Measurements from ENCODE around the gene GDI1.
A peak's percentile ranks its signal among the peaks of the same experiment; 100 is the strongest.
"Not testable (repeated sequence)": the region's sequence is repeated elsewhere in the genome, so short reads cannot be mapped to it uniquely, and the experiment has no call there.

Gene GDI1

DNA sequence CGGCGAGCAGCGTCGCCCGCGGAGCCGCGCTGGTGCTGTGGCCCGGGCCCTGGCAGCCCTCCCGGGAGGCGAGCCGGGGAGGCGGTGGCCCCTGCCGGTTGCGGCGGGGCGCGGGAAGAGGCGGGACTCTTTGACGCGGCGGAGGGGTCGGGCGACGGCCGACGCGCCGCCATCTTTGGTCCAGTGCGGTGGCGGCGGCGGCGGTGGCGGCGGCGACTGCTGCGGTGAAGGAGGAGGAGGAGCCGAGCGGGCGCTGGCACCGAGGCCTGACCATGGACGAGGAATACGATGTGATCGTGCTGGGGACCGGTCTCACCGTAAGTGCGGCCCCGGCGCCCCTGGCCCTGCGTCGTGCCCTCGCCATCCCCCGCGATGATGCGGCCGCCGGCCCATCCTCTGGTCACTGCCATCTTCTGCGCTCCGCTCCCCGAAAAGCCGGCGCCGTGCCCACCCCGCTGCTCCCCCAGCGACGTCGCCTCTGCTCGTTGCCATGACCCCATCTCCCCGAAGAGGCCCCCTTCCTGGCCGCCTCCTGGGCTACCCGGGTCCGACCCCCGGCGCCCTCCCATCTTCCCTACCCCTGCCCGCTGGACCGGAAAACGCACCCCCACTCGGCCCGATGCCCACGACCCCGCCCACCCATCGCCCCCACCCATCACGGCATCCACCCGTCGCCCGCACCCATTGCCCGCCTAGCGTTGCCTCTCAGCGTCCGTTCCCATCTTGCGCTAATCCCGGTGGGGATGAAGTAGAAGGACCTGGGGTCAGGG lies at the start of gene GDI1:
Gene GDI1, plus strand, starts transcription at position 172 of the 770 bp plus-strand sequence. Its CDS starts 101 bp downstream, at position 273.
- DNase-seq (ENCODE audit: low read depth in 4 of 4, low spot score in 1 of 4): peak in 2 of 4 experiments; percentile 41 to 45

GRCh38 chrX:154388094-154388493 lies 48.9 kb upstream of the GDI1 start:
- not testable (repeated sequence) for DNase-seq (ENCODE audit: low read depth in 4 of 4, low spot score in 1 of 4)

DNA sequence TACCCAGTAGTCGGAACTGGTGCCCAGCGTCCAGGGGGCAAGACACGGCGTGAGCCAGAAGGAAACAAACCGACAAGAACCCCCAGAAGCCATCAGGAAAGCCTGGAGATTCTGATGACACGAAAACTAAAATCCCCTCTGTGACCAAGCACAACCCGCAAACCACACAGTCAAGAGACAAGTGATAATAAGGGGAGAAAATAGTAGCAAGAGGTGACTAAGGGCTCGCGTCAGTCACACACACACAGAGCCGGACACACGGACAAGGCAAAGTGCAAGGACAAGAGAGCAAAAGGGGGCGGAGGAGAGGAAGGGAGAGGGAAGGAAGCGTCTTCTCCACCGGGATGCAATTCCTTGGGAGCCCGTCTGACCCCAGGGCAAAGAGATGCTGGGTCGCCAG lies 48.3 kb upstream of the GDI1 start:
- DNase-seq (ENCODE audit: low read depth in 4 of 4, low spot score in 1 of 4): not testable (repeated sequence)

DNA sequence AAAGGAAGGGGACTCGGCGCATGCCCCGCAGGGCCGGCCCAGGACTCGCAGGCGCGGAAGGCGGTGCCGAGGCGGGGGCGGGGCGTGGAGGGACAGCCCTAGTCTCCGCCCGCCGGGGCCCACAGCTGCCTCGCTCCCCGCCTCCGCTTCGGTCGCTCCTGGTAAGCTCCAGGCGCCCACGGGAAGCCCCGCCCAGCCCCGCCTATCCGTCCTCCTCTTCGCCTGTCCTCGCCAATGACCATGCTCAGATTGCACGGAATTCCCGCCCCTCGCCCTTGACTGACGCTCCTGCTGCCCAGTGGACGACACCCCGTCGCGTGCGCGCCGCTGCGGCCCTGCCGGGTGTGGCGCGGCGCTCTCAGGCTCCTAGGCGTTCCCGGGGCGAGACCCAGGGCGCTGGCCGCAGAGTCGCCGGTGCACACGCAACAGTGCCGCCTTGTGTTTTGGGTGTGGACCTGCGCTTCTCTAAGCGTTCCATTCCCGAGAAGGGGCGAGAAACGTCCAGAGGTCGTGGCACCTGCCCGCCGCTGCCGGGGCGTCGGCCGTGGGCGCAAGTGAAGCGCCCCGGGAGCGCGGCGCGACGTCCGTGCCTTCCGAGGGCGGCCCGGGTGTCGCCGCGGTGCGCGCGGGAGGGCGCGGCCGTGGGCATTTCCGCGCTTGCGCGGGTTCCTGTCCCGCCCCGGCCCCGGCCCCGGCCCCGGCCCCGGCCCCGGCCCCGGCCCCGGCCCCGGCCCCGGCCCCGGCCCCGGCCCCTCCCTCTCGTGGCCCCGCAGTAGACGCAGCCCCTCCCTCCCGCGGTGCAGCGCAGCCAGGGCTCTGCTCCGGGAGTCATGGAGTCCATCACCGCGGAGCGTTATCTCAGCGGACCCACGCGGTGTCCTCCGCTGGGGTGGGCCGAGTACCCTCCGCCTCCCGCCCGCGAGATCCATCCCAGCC lies 46.9 kb upstream of the GDI1 start:
- not testable (repeated sequence) for DNase-seq (ENCODE audit: low read depth in 4 of 4, low spot score in 1 of 4)

- DNase-seq (ENCODE audit: low read depth in 4 of 4, low spot score in 1 of 4): not testable (repeated sequence)
Observed at GRCh38 chrX:154396363-154396762, 40.6 kb upstream of the GDI1 start.

GRCh38 chrX:154396973-154397887 lies 39.7 kb upstream of the GDI1 start:
- peak in 2 of 4 experiments; percentile 47 to 66 for DNase-seq (ENCODE audit: low read depth in 4 of 4, low spot score in 1 of 4)

DNA sequence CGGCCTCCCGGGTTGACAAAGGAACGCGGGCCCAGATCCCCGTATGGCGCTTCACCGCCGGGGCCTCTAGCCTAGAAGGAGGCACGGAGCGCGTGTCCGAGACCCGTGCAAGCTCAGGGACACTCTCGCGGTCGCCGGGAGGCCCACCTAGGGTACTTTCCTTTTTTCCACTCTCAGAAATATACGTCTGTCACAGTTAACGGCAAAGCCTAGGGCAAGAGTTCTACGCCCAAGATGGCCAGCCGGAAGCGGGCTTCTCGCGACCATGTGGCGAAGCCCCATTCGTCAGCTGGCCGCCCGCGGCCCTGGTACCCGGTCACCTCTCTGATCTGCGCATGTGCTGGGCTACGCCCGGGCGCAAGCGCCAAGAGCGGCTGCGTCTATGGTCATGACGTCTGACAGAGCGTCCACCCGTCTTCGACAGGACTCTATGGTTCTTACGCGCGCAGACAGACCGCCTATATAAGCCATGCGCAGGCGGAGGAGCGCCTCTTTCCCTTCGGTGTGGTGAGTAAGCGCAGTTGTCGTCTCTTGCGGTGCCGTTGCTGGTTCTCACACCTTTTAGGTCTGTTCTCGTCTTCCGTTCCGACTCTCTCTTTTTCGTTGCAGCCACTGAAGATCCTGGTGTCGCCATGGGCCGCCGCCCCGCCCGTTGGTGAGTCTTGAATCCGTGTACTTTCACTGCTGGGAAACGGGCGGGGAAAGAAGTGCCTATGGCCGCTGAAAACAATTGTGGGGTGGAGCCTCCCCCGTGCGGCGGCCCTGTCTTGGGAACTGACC lies 38.9 kb upstream of the GDI1 start, which contains the start of gene RPL10:
Gene RPL10, plus strand, starts transcription at position 490 of the 780 bp plus-strand sequence. Its CDS starts 143 bp downstream, at position 633.
- peak; percentile 60 to 82 (median 70) for DNase-seq (ENCODE audit: low read depth in 4 of 4, low spot score in 1 of 4)

DNA sequence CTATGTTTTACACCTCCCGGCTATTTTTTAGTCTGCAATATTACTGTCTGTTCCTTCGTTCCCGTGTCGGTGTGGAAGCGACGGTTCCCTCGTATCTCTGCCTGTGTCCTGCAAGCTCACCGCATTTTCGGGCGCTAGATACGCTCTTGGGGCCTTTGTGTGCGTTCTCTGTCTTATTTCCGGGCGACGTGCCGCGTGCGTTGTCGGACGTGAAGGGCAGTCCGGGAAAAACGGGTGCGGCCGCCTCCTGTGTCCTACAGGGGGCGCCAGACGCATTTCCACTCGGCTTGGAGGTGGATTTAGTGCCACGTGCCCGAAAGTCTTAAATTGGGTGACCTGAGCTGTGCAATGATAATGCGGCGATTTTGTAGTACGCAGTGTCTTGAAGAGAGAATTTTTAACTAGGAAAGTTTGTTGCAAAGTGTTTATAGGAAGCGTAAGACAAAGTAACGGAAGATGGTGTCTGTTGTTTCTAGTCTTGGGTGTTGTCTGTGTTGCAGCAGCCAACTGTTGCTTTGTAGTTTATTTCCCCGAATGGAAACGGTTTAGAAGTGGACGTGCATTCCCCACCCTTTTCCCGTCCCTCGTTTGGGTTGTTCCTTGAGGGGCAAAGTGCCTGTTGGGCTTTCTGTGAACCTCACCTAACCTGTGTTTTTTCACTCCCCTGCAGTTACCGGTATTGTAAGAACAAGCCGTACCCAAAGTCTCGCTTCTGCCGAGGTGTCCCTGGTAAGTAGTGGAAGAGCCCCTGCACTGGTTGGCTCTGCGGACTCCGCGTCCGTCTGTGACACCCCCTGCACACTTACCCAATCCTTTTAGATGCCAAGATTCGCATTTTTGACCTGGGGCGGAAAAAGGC lies 38.1 kb upstream of the GDI1 start:
- DNase-seq (ENCODE audit: low read depth in 4 of 4, low spot score in 1 of 4): peak; percentile 59 to 69 (median 62)

- no peak for DNase-seq (ENCODE audit: low read depth in 4 of 4, low spot score in 1 of 4)
Observed at GRCh38 chrX:154399527-154400368, 37.2 kb upstream of the GDI1 start.

DNA sequence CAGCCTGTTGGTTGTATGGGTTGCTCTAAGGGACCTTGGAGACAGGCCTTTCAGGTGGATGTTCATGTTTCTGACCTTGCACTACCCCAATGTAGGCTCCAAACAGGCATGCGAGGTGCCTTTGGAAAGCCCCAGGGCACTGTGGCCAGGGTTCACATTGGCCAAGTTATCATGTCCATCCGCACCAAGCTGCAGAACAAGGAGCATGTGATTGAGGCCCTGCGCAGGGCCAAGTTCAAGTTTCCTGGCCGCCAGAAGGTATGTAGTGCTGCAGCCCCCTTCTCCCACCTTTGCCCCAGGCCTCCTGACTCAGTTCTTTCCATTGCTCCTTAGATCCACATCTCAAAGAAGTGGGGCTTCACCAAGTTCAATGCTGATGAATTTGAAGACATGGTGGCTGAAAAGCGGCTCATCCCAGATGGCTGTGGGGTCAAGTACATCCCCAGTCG lies 36.6 kb upstream of the GDI1 start:
- DNase-seq (ENCODE audit: low read depth in 4 of 4, low spot score in 1 of 4): not testable (repeated sequence)

DNA sequence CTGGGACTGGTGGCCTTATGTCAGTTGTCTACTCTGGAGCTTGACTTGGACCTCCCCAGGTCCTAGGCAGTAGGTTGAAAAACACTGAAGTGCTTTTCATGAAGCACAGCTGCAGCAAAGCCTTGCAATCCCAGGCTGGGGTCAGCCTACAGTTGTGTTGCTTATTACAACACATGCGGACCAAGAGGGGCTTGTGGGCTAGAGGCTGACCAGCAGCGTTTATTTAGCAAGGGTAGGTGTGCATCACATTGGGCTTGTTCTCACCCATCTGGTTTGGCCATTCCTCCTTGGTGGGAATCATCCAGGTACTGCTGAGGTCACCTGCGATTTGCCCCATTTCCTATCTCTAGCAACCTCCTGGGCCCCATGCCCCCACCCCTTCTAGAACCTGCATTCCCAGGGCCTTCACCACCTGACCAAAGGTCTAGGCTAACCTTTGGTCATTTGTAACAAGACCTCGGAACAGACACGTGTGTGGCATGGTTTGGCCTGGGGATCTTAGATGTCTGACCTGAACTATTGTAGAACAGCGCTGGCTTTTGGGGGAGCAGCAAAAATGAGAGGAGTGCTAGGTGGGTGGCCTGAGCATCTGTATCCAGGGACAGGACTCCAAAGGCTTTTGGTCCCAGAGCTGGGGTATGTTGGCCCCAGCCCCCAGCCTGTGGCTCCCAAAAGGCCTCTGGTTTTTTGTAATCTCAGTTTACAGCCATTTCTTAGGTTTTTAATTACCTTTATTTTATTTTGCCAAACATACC lies 35.7 kb upstream of the GDI1 start:
- DNase-seq (ENCODE audit: low read depth in 4 of 4, low spot score in 1 of 4): no peak

DNA sequence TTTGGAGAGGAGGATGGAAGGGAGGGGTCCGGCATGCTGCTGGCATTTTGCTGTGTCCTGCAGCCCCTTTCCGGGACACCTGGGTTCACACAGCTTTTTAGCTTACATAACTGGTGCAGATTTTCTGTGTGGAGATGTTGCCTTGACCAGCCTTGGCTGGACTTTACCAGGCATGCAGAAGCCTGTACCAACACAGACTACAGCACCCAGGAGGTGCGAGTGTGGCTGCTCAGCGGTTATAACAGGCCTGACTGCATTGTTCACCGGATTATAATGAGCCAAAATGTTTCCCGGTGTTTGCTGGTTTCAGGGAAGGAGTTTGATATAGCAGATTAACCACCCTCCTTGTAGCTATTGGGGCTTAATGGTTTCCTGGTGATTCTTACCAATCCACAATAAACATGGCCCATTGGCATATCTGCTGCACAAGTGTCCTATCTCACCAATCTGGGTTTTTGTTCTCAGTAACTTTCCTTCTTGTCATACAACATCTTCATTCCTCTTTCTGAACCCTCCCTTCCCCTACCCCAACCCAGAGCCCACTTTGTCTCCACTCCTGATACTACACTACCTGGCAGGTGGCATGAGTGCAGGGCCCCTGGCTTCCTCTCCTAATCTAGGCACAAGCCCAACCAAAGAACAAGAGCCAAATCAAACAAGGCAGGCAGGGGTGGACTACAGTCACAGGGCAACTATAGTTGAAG lies 34.9 kb upstream of the GDI1 start:
- no peak for DNase-seq (ENCODE audit: low read depth in 4 of 4, low spot score in 1 of 4)

GRCh38 chrX:154402622-154403127 lies 34.3 kb upstream of the GDI1 start:
- DNase-seq (ENCODE audit: low read depth in 4 of 4, low spot score in 1 of 4): no peak

GRCh38 chrX:154403192-154403591 lies 33.8 kb upstream of the GDI1 start:
- DNase-seq (ENCODE audit: low read depth in 4 of 4, low spot score in 1 of 4): no peak

GRCh38 chrX:154403858-154404257 lies 33.1 kb upstream of the GDI1 start:
- no peak for DNase-seq (ENCODE audit: low read depth in 4 of 4, low spot score in 1 of 4)

DNA sequence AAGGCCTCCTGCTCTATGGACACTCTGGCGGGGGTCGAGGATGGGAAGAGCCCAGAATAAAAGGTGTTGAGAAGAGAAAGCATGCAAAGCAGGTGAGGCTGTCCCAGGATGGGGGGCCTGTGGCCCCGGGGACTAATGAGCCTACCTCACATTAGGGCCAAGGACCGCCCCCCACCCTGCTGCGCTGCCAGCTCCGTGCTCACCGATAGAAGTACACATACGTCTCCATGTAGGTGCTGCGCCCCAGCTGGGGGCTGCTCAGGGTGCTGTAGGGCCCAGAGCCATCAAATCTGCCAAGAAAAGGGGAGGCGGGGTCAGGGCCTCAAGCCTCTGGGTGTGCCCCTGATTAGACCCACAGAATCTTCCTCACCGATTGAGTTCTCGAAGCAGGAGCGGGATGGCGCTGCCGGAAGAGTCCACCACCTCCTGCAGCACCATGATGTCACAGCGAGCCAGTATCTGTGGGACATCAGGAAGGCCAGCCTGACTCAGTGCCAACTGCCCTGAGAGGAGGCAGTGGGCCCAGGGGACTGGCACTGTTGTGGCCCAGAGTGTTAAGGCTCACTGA lies 32.2 kb upstream of the GDI1 start:
- no peak for DNase-seq (ENCODE audit: low read depth in 4 of 4, low spot score in 1 of 4)

All from stimulated activated CD4-positive, alpha-beta T cell treated with anti-CD3 and anti-CD28 coated beads, Interleukin-1b, Interleukin-23, amount 100 ng/mL, for 24 hours (primary cell).